ENCODE measurements around the gene BICC1.
"Not testable (repeated sequence)": the region's sequence is repeated elsewhere in the genome, so short reads cannot be mapped to it uniquely, and the experiment has no call there.

The BICC1 gene

GRCh38 chr10:58565271-58565670 is 52.6 kb downstream of the BICC1 start:
- no peak for DNase-seq (ENCODE audit: low read depth in 3 of 3)

GRCh38 chr10:58567652-58568051 is 55.0 kb downstream of the BICC1 start:
- no peak for DNase-seq (ENCODE audit: low read depth in 3 of 3)

- DNase-seq (ENCODE audit: low read depth in 3 of 3) = no peak
Measured at GRCh38 chr10:58568428-58568935, 55.8 kb downstream of the BICC1 start.

GRCh38 chr10:58570307-58570723 is 57.6 kb downstream of the BICC1 start:
- no peak for DNase-seq (ENCODE audit: low read depth in 3 of 3)

GRCh38 chr10:58570979-58571378 is 58.3 kb downstream of the BICC1 start:
- DNase-seq (ENCODE audit: low read depth in 3 of 3) = no peak

- no peak for DNase-seq (ENCODE audit: low read depth in 3 of 3)
Measured at GRCh38 chr10:58573144-58573543, 60.5 kb downstream of the BICC1 start.

GRCh38 chr10:58574058-58574457 is 61.4 kb downstream of the BICC1 start:
- DNase-seq (ENCODE audit: low read depth in 3 of 3) = no peak

- DNase-seq (ENCODE audit: low read depth in 3 of 3) = no peak
Measured at GRCh38 chr10:58575491-58575890, 62.8 kb downstream of the BICC1 start.

GRCh38 chr10:58576751-58577436 is 64.2 kb downstream of the BICC1 start:
- DNase-seq (ENCODE audit: low read depth in 3 of 3) = no peak

GRCh38 chr10:58577437-58577777 is 64.7 kb downstream of the BICC1 start:
- DNase-seq (ENCODE audit: low read depth in 3 of 3) = no peak

GRCh38 chr10:58578366-58578765 is 65.7 kb downstream of the BICC1 start:
- DNase-seq (ENCODE audit: low read depth in 3 of 3) = no peak

- DNase-seq (ENCODE audit: low read depth in 3 of 3) = no peak
Measured at GRCh38 chr10:58579011-58579655, 66.5 kb downstream of the BICC1 start.

GRCh38 chr10:58582045-58582444 is 69.4 kb downstream of the BICC1 start:
- no peak for DNase-seq (ENCODE audit: low read depth in 3 of 3)

GRCh38 chr10:58585435-58585834 is 72.8 kb downstream of the BICC1 start:
- DNase-seq (ENCODE audit: low read depth in 3 of 3) = no peak

GRCh38 chr10:58586282-58587245 is 73.9 kb downstream of the BICC1 start:
- no peak for DNase-seq (ENCODE audit: low read depth in 3 of 3)

GRCh38 chr10:58587676-58588075 is 75.0 kb downstream of the BICC1 start:
- DNase-seq (ENCODE audit: low read depth in 3 of 3) = no peak

GRCh38 chr10:58588673-58589265 is 76.1 kb downstream of the BICC1 start:
- no peak for DNase-seq (ENCODE audit: low read depth in 3 of 3)

GRCh38 chr10:58590152-58590840 is 77.6 kb downstream of the BICC1 start:
- no peak for DNase-seq (ENCODE audit: low read depth in 3 of 3)

GRCh38 chr10:58590924-58591323 is 78.3 kb downstream of the BICC1 start:
- no peak for DNase-seq (ENCODE audit: low read depth in 3 of 3)

- no peak for DNase-seq (ENCODE audit: low read depth in 3 of 3)
Measured at GRCh38 chr10:58593008-58593407, 80.3 kb downstream of the BICC1 start.

GRCh38 chr10:58597211-58597610 is 84.5 kb downstream of the BICC1 start:
- not testable (repeated sequence) for DNase-seq (ENCODE audit: low read depth in 3 of 3)

Measured in stimulated activated CD4-positive, alpha-beta T cell treated with anti-CD3 and anti-CD28 coated beads, TNF-alpha, amount 100 ng/mL, for 4 hours (primary cell).